ENCODE measurements around the gene NRXN3.

The NRXN3 gene

GRCh38 chr14:79333198-79333546 is 1163.0 kb downstream of the NRXN3 start:
- TF ChIP-seq, protein P1, sequence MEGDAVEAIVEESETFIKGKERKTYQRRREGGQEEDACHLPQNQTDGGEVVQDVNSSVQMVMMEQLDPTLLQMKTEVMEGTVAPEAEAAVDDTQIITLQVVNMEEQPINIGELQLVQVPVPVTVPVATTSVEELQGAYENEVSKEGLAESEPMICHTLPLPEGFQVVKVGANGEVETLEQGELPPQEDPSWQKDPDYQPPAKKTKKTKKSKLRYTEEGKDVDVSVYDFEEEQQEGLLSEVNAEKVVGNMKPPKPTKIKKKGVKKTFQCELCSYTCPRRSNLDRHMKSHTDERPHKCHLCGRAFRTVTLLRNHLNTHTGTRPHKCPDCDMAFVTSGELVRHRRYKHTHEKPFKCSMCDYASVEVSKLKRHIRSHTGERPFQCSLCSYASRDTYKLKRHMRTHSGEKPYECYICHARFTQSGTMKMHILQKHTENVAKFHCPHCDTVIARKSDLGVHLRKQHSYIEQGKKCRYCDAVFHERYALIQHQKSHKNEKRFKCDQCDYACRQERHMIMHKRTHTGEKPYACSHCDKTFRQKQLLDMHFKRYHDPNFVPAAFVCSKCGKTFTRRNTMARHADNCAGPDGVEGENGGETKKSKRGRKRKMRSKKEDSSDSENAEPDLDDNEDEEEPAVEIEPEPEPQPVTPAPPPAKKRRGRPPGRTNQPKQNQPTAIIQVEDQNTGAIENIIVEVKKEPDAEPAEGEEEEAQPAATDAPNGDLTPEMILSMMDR (IDR thresholded peaks at IDR 0.05; ENCODE audit: extremely low read depth, insufficient read depth, missing control alignments), result no peak
- in situ Hi-C loops (cut with MboI; ENCODE audit: low pct_unique_long_range_greater_than_20kb, low sequenced_read_pairs, unreplicated experiment), result no loop called here

DNA sequence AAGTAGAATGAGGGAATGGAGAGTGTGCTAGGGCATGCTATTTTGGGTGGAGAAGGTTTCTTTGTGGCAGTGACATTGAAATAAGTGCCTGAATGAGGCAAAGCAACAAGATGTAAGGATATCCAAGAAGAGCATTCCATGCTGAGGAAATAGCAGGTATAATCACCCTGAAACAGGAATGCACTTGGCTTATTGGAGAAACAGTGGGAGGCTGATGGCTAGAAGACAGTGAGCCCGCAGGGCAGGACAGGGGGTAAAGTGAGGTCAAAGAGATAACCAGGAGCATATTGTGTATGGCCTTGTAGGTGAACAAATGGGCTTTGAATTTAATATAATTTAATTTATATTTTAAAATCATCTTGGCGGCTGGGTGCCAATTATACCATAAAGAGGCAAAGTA is 1164.1 kb downstream of the NRXN3 start:
- no peak for DNase-seq (ENCODE audit: low spot score)
- TF ChIP-seq, protein P1 (IDR thresholded peaks at IDR 0.05; ENCODE audit: extremely low read depth, insufficient read depth, missing control alignments), result no peak

More at GRCh38 chr14:79333198-79333546, 1163.0 kb downstream of the NRXN3 start:
- DNase-seq (ENCODE audit: low spot score), result no peak

DNA sequence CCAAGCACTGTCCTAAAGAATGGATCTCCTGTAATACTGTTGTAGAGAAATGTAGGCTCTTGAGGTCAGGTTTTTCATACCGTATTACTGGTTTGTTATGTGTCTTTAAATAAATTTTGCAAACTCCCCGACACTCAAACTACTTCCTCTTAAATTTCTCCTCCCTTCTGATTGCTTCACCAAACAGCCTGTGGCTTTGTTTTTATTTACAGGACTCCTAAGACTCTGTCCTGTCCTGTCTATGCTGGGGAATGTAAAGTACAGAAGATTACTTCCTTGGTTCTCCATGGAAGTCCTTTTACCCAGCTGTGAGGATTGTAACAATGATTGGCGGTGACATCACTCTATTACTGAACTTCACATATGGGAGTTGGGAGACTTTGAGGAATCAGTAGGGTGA is 1167.6 kb downstream of the NRXN3 start:
- no peak for DNase-seq (ENCODE audit: low spot score)
- TF ChIP-seq, protein P1 (IDR thresholded peaks at IDR 0.05; ENCODE audit: extremely low read depth, insufficient read depth, missing control alignments), result no peak
- in situ Hi-C loops (cut with MboI; ENCODE audit: low pct_unique_long_range_greater_than_20kb, low sequenced_read_pairs, unreplicated experiment), result no loop called here

More for the DNA sequence above, 1164.1 kb downstream of the NRXN3 start:
- in situ Hi-C loops (cut with MboI; ENCODE audit: low pct_unique_long_range_greater_than_20kb, low sequenced_read_pairs, unreplicated experiment), result no loop called here

- in situ Hi-C loops (cut with MboI; ENCODE audit: low pct_unique_long_range_greater_than_20kb, low sequenced_read_pairs, unreplicated experiment), result no loop called here
- DNase-seq (ENCODE audit: low spot score), result no peak
- TF ChIP-seq, protein P1 (IDR thresholded peaks at IDR 0.05; ENCODE audit: extremely low read depth, insufficient read depth, missing control alignments), result no peak
These were observed 1172.8 kb downstream of the NRXN3 start for GRCh38 chr14:79342942-79343341.

DNA sequence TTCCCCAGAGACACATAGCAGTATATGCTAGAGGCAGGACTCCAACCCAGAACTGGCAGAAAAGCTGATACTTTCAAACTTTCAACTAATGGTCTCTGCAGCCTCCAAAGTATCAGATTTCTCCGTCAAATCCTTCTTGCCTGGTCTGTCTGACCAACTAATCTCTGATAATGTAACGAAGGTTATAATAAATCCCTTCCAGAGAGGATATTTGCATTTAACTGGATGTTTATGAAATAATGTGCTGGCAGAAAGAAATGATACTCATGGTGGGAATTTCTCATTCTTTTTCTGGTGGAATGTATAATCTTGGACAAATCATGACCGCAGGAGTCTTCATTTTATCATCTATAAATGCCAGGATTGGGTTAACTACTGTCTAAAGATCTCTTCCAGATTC is 1180.8 kb downstream of the NRXN3 start:
- no peak for DNase-seq (ENCODE audit: low spot score)
- in situ Hi-C loops (cut with MboI; ENCODE audit: low pct_unique_long_range_greater_than_20kb, low sequenced_read_pairs, unreplicated experiment), result no loop called here
- TF ChIP-seq, protein P1 (IDR thresholded peaks at IDR 0.05; ENCODE audit: extremely low read depth, insufficient read depth, missing control alignments), result no peak

GRCh38 chr14:79352076-79352630 is 1182.0 kb downstream of the NRXN3 start:
- no peak for DNase-seq (ENCODE audit: low spot score)
- in situ Hi-C loops (cut with MboI; ENCODE audit: low pct_unique_long_range_greater_than_20kb, low sequenced_read_pairs, unreplicated experiment), result no loop called here
- TF ChIP-seq, protein P1 (IDR thresholded peaks at IDR 0.05; ENCODE audit: extremely low read depth, insufficient read depth, missing control alignments), result no peak

GRCh38 chr14:79354336-79354735 is 1184.2 kb downstream of the NRXN3 start:
- no peak for DNase-seq (ENCODE audit: low spot score)
- in situ Hi-C loops (cut with MboI; ENCODE audit: low pct_unique_long_range_greater_than_20kb, low sequenced_read_pairs, unreplicated experiment), result no loop called here
- TF ChIP-seq, protein P1 (IDR thresholded peaks at IDR 0.05; ENCODE audit: extremely low read depth, insufficient read depth, missing control alignments), result no peak
